ENCODE measurements around the gene HS3ST5. TPM values are rescaled to one million over a fixed set of nuclear protein-coding genes. Genes with fewer than 3 reads are reported as not detected.

HS3ST5 gene
- total RNA-seq, 1 donor from 2014 or later: 3.6 TPM

GRCh38 chr6:114068771-114069170 is 274.1 kb downstream of the HS3ST5 start:
- Mint-ChIP-seq H3K36me3 (peaks cover 3% of the 10 kb centered on the region), H3K4me1 (ENCODE audit: unreplicated experiment) (no peaks in the 10 kb centered on the region), H3K4me3 (no peak overlapping the region), H3K9me3 (no peaks in the 10 kb centered on the region), H3K27ac (no peak overlapping the region), H3K27me3 (no peaks in the 10 kb centered on the region)
- TF ChIP-seq CTCF (conservative IDR thresholded peaks at IDR 0.05): no peak
- DNase-seq (ENCODE audit: extremely low spot score, unreplicated experiment): no peak

GRCh38 chr6:114068116-114068515 is 274.7 kb downstream of the HS3ST5 start:
- Mint-ChIP-seq H3K27me3 (no peaks in the 10 kb centered on the region), H3K4me1 (ENCODE audit: unreplicated experiment) (no peaks in the 10 kb centered on the region), H3K4me3 (no peak overlapping the region), H3K27ac (no peak overlapping the region), H3K36me3 (peaks cover 3% of the 10 kb centered on the region), H3K9me3 (no peaks in the 10 kb centered on the region)
- DNase-seq (ENCODE audit: extremely low spot score, unreplicated experiment): no peak
- TF ChIP-seq CTCF (conservative IDR thresholded peaks at IDR 0.05): no peak

GRCh38 chr6:114064862-114065261 is 278.0 kb downstream of the HS3ST5 start:
- no peaks in the 10 kb centered on the region for H3K27me3 Mint-ChIP-seq
- DNase-seq (ENCODE audit: extremely low spot score, unreplicated experiment): no peak
- H3K36me3 Mint-ChIP-seq: no peaks in the 10 kb centered on the region
- TF ChIP-seq CTCF (conservative IDR thresholded peaks at IDR 0.05): no peak
- no peaks in the 10 kb centered on the region for H3K9me3 Mint-ChIP-seq
- H3K4me1 Mint-ChIP-seq (ENCODE audit: unreplicated experiment): no peaks in the 10 kb centered on the region
- no peak overlapping the region for H3K4me3 Mint-ChIP-seq
- no peak overlapping the region for H3K27ac Mint-ChIP-seq

- Mint-ChIP-seq H3K4me3 (no peak overlapping the region), H3K4me1 (ENCODE audit: unreplicated experiment) (no peaks in the 10 kb centered on the region), H3K36me3 (no peaks in the 10 kb centered on the region), H3K9me3 (no peaks in the 10 kb centered on the region), H3K27me3 (no peaks in the 10 kb centered on the region), H3K27ac (no peak overlapping the region)
- no peak for DNase-seq (ENCODE audit: extremely low spot score, unreplicated experiment)
- TF ChIP-seq CTCF (conservative IDR thresholded peaks at IDR 0.05): no peak
These were observed 278.9 kb downstream of the HS3ST5 start for GRCh38 chr6:114063956-114064355.

GRCh38 chr6:114062199-114062598 is 280.6 kb downstream of the HS3ST5 start:
- H3K9me3 Mint-ChIP-seq: no peaks in the 10 kb centered on the region
- no peak for DNase-seq (ENCODE audit: extremely low spot score, unreplicated experiment)
- peaks cover 8% of the 10 kb centered on the region for H3K4me1 Mint-ChIP-seq (ENCODE audit: unreplicated experiment)
- no peaks in the 10 kb centered on the region for H3K27me3 Mint-ChIP-seq
- no peak overlapping the region for H3K27ac Mint-ChIP-seq
- no peaks in the 10 kb centered on the region for H3K36me3 Mint-ChIP-seq
- H3K4me3 Mint-ChIP-seq: no peak overlapping the region
- TF ChIP-seq CTCF (conservative IDR thresholded peaks at IDR 0.05): no peak

- Mint-ChIP-seq H3K27ac (no peak overlapping the region), H3K36me3 (no peaks in the 10 kb centered on the region), H3K9me3 (no peaks in the 10 kb centered on the region), H3K4me3 (no peak overlapping the region), H3K4me1 (ENCODE audit: unreplicated experiment) (peaks cover 8% of the 10 kb centered on the region), H3K27me3 (no peaks in the 10 kb centered on the region)
- no peak for TF ChIP-seq CTCF (conservative IDR thresholded peaks at IDR 0.05)
- no peak for DNase-seq (ENCODE audit: extremely low spot score, unreplicated experiment)
These were observed 281.1 kb downstream of the HS3ST5 start for GRCh38 chr6:114061741-114062140.

All from type B pancreatic cell (in vitro differentiated cells).